Liver (tissue), 9 donors: ENCODE data around the gene TTC39A. TPM values are rescaled to one million over a fixed set of nuclear protein-coding genes. Genes with fewer than 3 reads are reported as not detected.
A peak's percentile ranks its signal among the peaks of the same experiment; 100 is the strongest.

Experiments
- DNase-seq: peaks from one replicate; pipeline ENCODE4 v3.0.0-alpha.2; 2017; ENCODE audit warnings: low spot score
- H3K27ac ChIP-seq, 2 donors: one replicate each; pipeline ENCODE4 v1.7.0; 2013; ENCODE audit warnings: inconsistent platforms in 2 of 2, low read length in 2 of 2, control low read depth in 1 of 2, low read depth in 1 of 2, mild to moderate bottlenecking in 1 of 2
- H3K27me3 ChIP-seq, 4 donors: one replicate each; pipeline versions ENCODE4 v1.6.1 to v1.7.0; 2013; ENCODE audit warnings: low read length in 3 of 4, inconsistent platforms in 1 of 4, mild to moderate bottlenecking in 1 of 4, moderate library complexity in 1 of 4; ENCODE audit not compliant: control insufficient read depth in 4 of 4, insufficient read depth in 4 of 4
- H3K36me3 ChIP-seq, 4 donors: one replicate each; pipeline versions ENCODE4 v1.6.1 to v1.7.0; 2013; ENCODE audit warnings: low read length in 3 of 4, mild to moderate bottlenecking in 3 of 4, low read depth in 1 of 4, moderate library complexity in 1 of 4; ENCODE audit not compliant: control insufficient read depth in 4 of 4, insufficient read depth in 3 of 4
- H3K4me1 ChIP-seq, 4 donors: one replicate each; pipeline versions ENCODE4 v1.6.1 to v1.7.0; 2013; ENCODE audit warnings: low read length in 3 of 4, mild to moderate bottlenecking in 3 of 4, moderate library complexity in 1 of 4; ENCODE audit not compliant: control insufficient read depth in 4 of 4, insufficient read depth in 4 of 4
- H3K4me3 ChIP-seq, 3 donors: one replicate each; pipeline versions ENCODE4 v1.6.1 to v1.7.0; 2013; ENCODE audit warnings: low read length in 3 of 3, control low read depth in 1 of 3, low read depth in 1 of 3, mild to moderate bottlenecking in 1 of 3
- H3K9ac ChIP-seq, 2 donors: one replicate each; pipeline ENCODE4 v1.7.0; 2013; ENCODE audit warnings: low read length in 2 of 2, mild to moderate bottlenecking in 2 of 2, moderate library complexity in 2 of 2, control low read depth in 1 of 2, low read depth in 1 of 2
- H3K9me3 ChIP-seq, 4 donors: one replicate each; pipeline versions ENCODE4 v1.6.1 to v1.7.0; 2013; ENCODE audit warnings: low read length in 3 of 4; ENCODE audit not compliant: control insufficient read depth in 4 of 4
- CTCF ChIP-seq: fragments of 150-350 bp; IDR thresholded peaks from 2 replicates; pipeline ENCODE4 v1.5.1; 2017; ENCODE audit warnings: improper control_type of control experiment, low read depth, low read length; ENCODE audit not compliant: missing input control
- GABPA ChIP-seq, 2 donors: IDR thresholded peaks in 1 of 2; conservative IDR thresholded peaks in 1 of 2; 2 replicates each; pipeline ENCODE4 v1.6.1; 2016; ENCODE audit warnings: antibody characterized with exemption in 2 of 2, mild to moderate bottlenecking in 1 of 2, moderate library complexity in 1 of 2
- HNF4G ChIP-seq: IDR thresholded peaks from 2 replicates; pipeline ENCODE4 v1.6.1; 2016; ENCODE audit warnings: antibody characterized with exemption
- JUND ChIP-seq, 2 donors: IDR thresholded peaks; 2 replicates each; pipeline ENCODE4 v1.6.1; 2016; ENCODE audit warnings: antibody characterized with exemption in 2 of 2
- NR2F2 ChIP-seq: IDR thresholded peaks from 2 replicates; pipeline ENCODE4 v1.6.1; 2016; ENCODE audit warnings: antibody characterized with exemption
- WGBS: extraction: QIAGEN DNeasy Blood & Tissue Kit; methylation state at CpG from one replicate; pipeline ENCODE4 v1.1.7; 2013; 5-methylcytosine and 5-hydroxymethylcytosine counted together
- polyA plus RNA-seq, 2 donors: library from polyadenylated mRNA; stranded (reverse) in 1 of 2; unstranded in 1 of 2; fragments of 200-250 nt in 1 of 2; fragments of >200 nt in 1 of 2; fragmentation: Nextera tagmentation in 1 of 2; extraction: Ambion mirVana in 1 of 2; gene quantifications; one replicate each; pipeline versions ENCODE4 v1.2.1 to v1.2.3, GENCODE V29; 2013 to 2015
- total RNA-seq, 2 donors: library from RNA; depleted of rRNA; stranded (reverse); fragments of >200 nt; gene quantifications; one replicate each; pipeline ENCODE4 v1.2.3, GENCODE V29; 2014
- TF ChIP-seq, protein P1 (sequence below): IDR thresholded peaks from 2 replicates; pipeline ENCODE4 v1.6.1; 2016; ENCODE audit warnings: antibody characterized with exemption
- donor health status: healthy.
- donor health status: healthy.
- donor health status: healthy.
- donor health status: healthy.
- donor health status: healthy.

The TTC39A gene
- total and polyA plus RNA-seq, 4 donors, result 0.32 to 1.9 (median 1.4) TPM

DNA sequence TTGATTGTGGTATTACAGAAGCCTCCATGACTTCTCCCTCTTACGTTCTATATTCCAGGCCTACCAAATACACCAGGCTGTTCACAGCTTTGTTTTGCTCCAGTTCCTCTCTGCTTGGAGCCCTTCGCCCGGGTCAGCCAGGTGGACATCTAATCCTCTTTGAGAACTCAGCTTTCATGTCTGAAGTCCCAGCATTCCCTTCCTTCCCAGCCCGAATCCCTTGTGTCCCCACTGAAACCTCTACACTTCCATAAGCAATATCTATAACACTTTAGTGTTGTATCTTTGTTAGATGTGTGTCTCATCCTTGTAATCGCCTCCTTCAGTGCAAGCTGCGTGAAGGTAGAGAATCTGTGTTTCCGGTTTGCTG, 92.3 kb downstream of the TTC39A start (continued):
- TF ChIP-seq CTCF, result no peak
- TF ChIP-seq, protein P1, sequence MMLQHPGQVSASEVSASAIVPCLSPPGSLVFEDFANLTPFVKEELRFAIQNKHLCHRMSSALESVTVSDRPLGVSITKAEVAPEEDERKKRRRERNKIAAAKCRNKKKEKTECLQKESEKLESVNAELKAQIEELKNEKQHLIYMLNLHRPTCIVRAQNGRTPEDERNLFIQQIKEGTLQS, result no peak
- no peak for TF ChIP-seq HNF4G

- 4% methylated on average over 9 of the region's 9 CpGs for WGBS
Measured at GRCh38 chr1:51237351-51238033, 92.9 kb downstream of the TTC39A start.

More at GRCh38 chr1:51237351-51238033, 92.9 kb downstream of the TTC39A start:
- Histone ChIP-seq H3K4me1 (peaks cover 2 to 45% (median 24%) of the 10 kb centered on the region in 4 donors), H3K9ac (peak overlapping the region; percentile 76 to 91), H3K9me3 (no peaks in the 10 kb centered on the region), H3K4me3 (peak overlapping the region; percentile 88 to 96 (median 92)), H3K27me3 (no peaks in the 10 kb centered on the region), H3K27ac (peak overlapping the region; percentile 98 to 99), H3K36me3 (no peaks in the 10 kb centered on the region)
- TF ChIP-seq JUND (IDR thresholded peaks at IDR 0.05) (peak in 1 of 2 donors; percentile 49), GABPA (IDR thresholded peaks at IDR 0.05 in 1 of 2, conservative IDR thresholded peaks at IDR 0.05 in 1 of 2) (peak in 1 of 2 donors; percentile 17), NR2F2 (no peak)
- DNase-seq, result no peak

Other genes starting within 250 kb of the TTC39A start
- not detected for gene C1orf185, start 228.3 kb downstream of the TTC39A start, total RNA-seq
- not detected for gene C1orf185, start 228.3 kb downstream of the TTC39A start, polyA plus RNA-seq
- gene RNF11, start 94.3 kb downstream of the TTC39A start, total RNA-seq, result 100 to 1,000 TPM in 1 of 2 donors, 10 to 100 TPM in 1; 60.5 to 102 TPM
- gene RNF11, start 94.3 kb downstream of the TTC39A start, polyA plus RNA-seq, result 10 to 100 TPM; 24.1 to 36.9 TPM
- 10 to 100 TPM; 25.3 to 52.1 TPM for gene EPS15, start 188.7 kb upstream of the TTC39A start, total RNA-seq
- gene EPS15, start 188.7 kb upstream of the TTC39A start, polyA plus RNA-seq, result 10 to 100 TPM in 1 of 2 donors, 1 to 10 TPM in 1; 8.8 to 13.0 TPM